NCI-H2171 treated with DMSO at 0.1 percent for 48 hours (cell line): Measurements from ENCODE around the gene EVI5.
"Not testable (repeated sequence)": the region's sequence is repeated elsewhere in the genome, so short reads cannot be mapped to it uniquely, and the experiment has no call there.

Experiments used
- DNase-seq: peaks from one replicate; lab custom pipeline; 2025; lab: John Stamatoyannopoulos, UW

Gene EVI5

GRCh38 chr1:92679980-92680379, 104.9 kb downstream of the EVI5 start:
- no peak for DNase-seq

GRCh38 chr1:92663775-92664174, 121.1 kb downstream of the EVI5 start:
- no peak for DNase-seq

GRCh38 chr1:92662048-92662447, 122.9 kb downstream of the EVI5 start:
- no peak for DNase-seq

- DNase-seq, result no peak
These were observed 127.2 kb downstream of the EVI5 start for GRCh38 chr1:92657701-92658100.

GRCh38 chr1:92655197-92655801, 129.6 kb downstream of the EVI5 start:
- no peak for DNase-seq

- DNase-seq, result no peak
These were observed 131.1 kb downstream of the EVI5 start for GRCh38 chr1:92653605-92654381.

GRCh38 chr1:92640686-92641085, 144.2 kb downstream of the EVI5 start:
- DNase-seq, result not testable (repeated sequence)

- no peak for DNase-seq
These were observed 146.4 kb downstream of the EVI5 start for GRCh38 chr1:92638498-92638897.

GRCh38 chr1:92635203-92635602, 149.7 kb downstream of the EVI5 start:
- not testable (repeated sequence) for DNase-seq

GRCh38 chr1:92623187-92623778, 161.6 kb downstream of the EVI5 start:
- peak; percentile 29 for DNase-seq

GRCh38 chr1:92619466-92620189, 165.3 kb downstream of the EVI5 start:
- DNase-seq, result no peak

GRCh38 chr1:92601044-92601443, 183.9 kb downstream of the EVI5 start:
- no peak for DNase-seq

- peak; percentile 44 for DNase-seq
These were observed 185.7 kb downstream of the EVI5 start for GRCh38 chr1:92599184-92599583.

GRCh38 chr1:92589361-92589760, 195.5 kb downstream of the EVI5 start:
- DNase-seq, result not testable (repeated sequence)

- no peak for DNase-seq
These were observed 197.5 kb downstream of the EVI5 start for GRCh38 chr1:92587445-92587844.

- DNase-seq, result no peak
These were observed 199.1 kb downstream of the EVI5 start for GRCh38 chr1:92585831-92586230.

- DNase-seq, result not testable (repeated sequence)
These were observed 200.1 kb downstream of the EVI5 start for GRCh38 chr1:92584810-92585209.

- DNase-seq, result no peak
These were observed 200.8 kb downstream of the EVI5 start for GRCh38 chr1:92583821-92584760.

- no peak for DNase-seq
These were observed 207.5 kb downstream of the EVI5 start for GRCh38 chr1:92577261-92577895.

GRCh38 chr1:92575123-92575522, 209.8 kb downstream of the EVI5 start:
- DNase-seq, result no peak

GRCh38 chr1:92572520-92572919, 212.4 kb downstream of the EVI5 start:
- no peak for DNase-seq
